HepG2 (cell line): ENCODE results near the gene NUP214. TPM values are rescaled to one million over a fixed set of nuclear protein-coding genes. Genes with fewer than 3 reads are reported as not detected.

Source experiments
- ATAC-seq: fragments of 200-7000 bp; cut with Tn5 transposase; 3 replicates; pipeline ENCODE4 v1.9.1; 2020; ENCODE audit warnings: mild to moderate bottlenecking, moderate library complexity
- BruUV-seq: library from RNA; stranded (reverse); fragments of 400-500 nt; replicated peaks from 2 replicates; lab custom pipeline; 2021; lab: Mats Ljungman, UMichigan
- CTCF ChIA-PET: fragments of 300-600 bp; formaldehyde crosslinking; extraction: SDS; loops from one replicate; lab custom pipeline; 2021; ENCODE audit warnings: low total read pairs, inconsistent platforms, low intra/inter-chr PET ratio; lab: Yijun Ruan, JAX
- POLR2A ChIA-PET: fragments of 350-600 bp; sonication (Branson Sonifier 250); formaldehyde crosslinking; loops from one replicate; lab custom pipeline; 2020; ENCODE audit warnings: antibody characterized with exemption, inconsistent platforms; lab: Yijun Ruan, JAX
- DNase-seq: peaks from one replicate; pipeline ENCODE4 v3.0.0-alpha.2; 2015; ENCODE audit warnings: low spot score
- FAIRE-seq: peaks from 3 replicates; lab custom pipeline; 2011; peaks lifted over from hg19 to GRCh38; lab: Jason Lieb, UNC
- H2AFZ ChIP-seq: one replicate; pipeline ENCODE4 v1.6.1; 2011; ENCODE audit warnings: low read length, inconsistent platforms
- H3K27ac ChIP-seq: fragments of 300-600 bp; 3 replicates; pipeline ENCODE4 v1.8.0; 2011; ENCODE audit warnings: mixed run types, mild to moderate bottlenecking, mixed read lengths, low read length, inconsistent platforms; ENCODE audit not compliant: insufficient read depth; ENCODE audit errors: extremely low read length
- H3K27me3 ChIP-seq, 2 experiments: fragments of 200-600 bp in 1 of 2; 2 replicates in 1 of 2; 3 replicates in 1 of 2; pipeline versions ENCODE4 v1.6.0 to v1.8.0; 2011; ENCODE audit warnings: low read length in 2 of 2, mild to moderate bottlenecking in 2 of 2, moderate library complexity in 2 of 2, inconsistent platforms in 1 of 2; ENCODE audit not compliant: insufficient read depth in 2 of 2, control insufficient read depth in 1 of 2
- H3K36me3 ChIP-seq, 2 experiments: fragments of 200-600 bp in 1 of 2; replicated peaks in 1 of 2; 2 replicates in 1 of 2; 3 replicates in 1 of 2; pipeline versions ENCODE4 v1.5.1 to v1.8.0; 2011; ENCODE audit warnings: low read length in 2 of 2, inconsistent platforms in 1 of 2; ENCODE audit not compliant: insufficient read depth in 2 of 2, control insufficient read depth in 1 of 2
- H3K4me1 ChIP-seq: 2 replicates; pipeline ENCODE4 v1.5.1; 2012; ENCODE audit warnings: low read length, inconsistent platforms; ENCODE audit not compliant: insufficient read depth
- H3K4me2 ChIP-seq: 2 replicates; pipeline ENCODE4 v1.6.0; 2011; ENCODE audit warnings: low read depth, low read length, inconsistent platforms
- H3K4me3 ChIP-seq, 3 experiments: fragments of 200-600 bp in 1 of 3; sonication (generic), shearing (Covaris generic) in 1 of 3; replicated peaks in 1 of 3; 2 replicates each; pipeline ENCODE4 v1.5.1; 2011 to 2016; ENCODE audit warnings: low read length in 3 of 3, inconsistent platforms in 2 of 3, low read depth in 2 of 3, mild to moderate bottlenecking in 2 of 3, control low read depth in 1 of 3, mixed read lengths in 1 of 3; ENCODE audit not compliant: insufficient read depth in 1 of 3
- H3K79me2 ChIP-seq: one replicate; pipeline ENCODE4 v1.6.1; 2011; ENCODE audit warnings: low read length, inconsistent platforms; ENCODE audit not compliant: insufficient read depth
- H3K9ac ChIP-seq: 2 replicates; pipeline ENCODE4 v1.6.0; 2011; ENCODE audit warnings: mild to moderate bottlenecking, low read depth, low read length, inconsistent platforms; ENCODE audit not compliant: insufficient read depth
- H3K9me3 ChIP-seq: 2 replicates; pipeline ENCODE4 v1.5.1; 2012; ENCODE audit warnings: mild to moderate bottlenecking, low read length
- H4K20me1 ChIP-seq: 2 replicates; pipeline ENCODE4 v1.6.0; 2011; ENCODE audit warnings: inconsistent platforms, mild to moderate bottlenecking, low read length, moderate library complexity; ENCODE audit not compliant: insufficient read depth
- BRCA1 ChIP-seq: sonication (generic); formaldehyde crosslinking; IDR thresholded peaks from 2 replicates; pipeline ENCODE4 v1.4.0; 2020; ENCODE audit warnings: missing genetic modification reagents
- CBFB ChIP-seq: sonication (generic); formaldehyde crosslinking; IDR thresholded peaks from 2 replicates; pipeline ENCODE4 v1.4.0; 2020; ENCODE audit warnings: missing genetic modification reagents
- CEBPB ChIP-seq: IDR thresholded peaks from 2 replicates; pipeline ENCODE4 v1.6.1; 2011; ENCODE audit warnings: low read depth, low read length, improper control_type of control experiment, borderline replicate concordance
- RBAK ChIP-seq: sonication (generic); formaldehyde crosslinking; IDR thresholded peaks from 2 replicates; pipeline ENCODE4 v1.5.1; 2020; ENCODE audit warnings: mild to moderate bottlenecking, missing genetic modification reagents
- STAG1 ChIP-seq: sonication (generic); formaldehyde crosslinking; IDR thresholded peaks from 2 replicates; pipeline ENCODE4 v1.4.0; 2020; ENCODE audit warnings: missing genetic modification reagents
- ZNF629 ChIP-seq: sonication (generic); formaldehyde crosslinking; conservative IDR thresholded peaks from 2 replicates; pipeline ENCODE4 v1.5.0; 2020; ENCODE audit warnings: missing genetic modification reagents
- WGBS: methylation state at CpG from one replicate; pipeline ENCODE4 v1.1.6; 2017; ENCODE audit warnings: low lambda C conversion rate; 5-methylcytosine and 5-hydroxymethylcytosine counted together
- in situ Hi-C: cut with HindIII; loops from 2 replicates; pipeline ENCODE4 v1.10.0; 2017; ENCODE audit warnings: low pct_unique_long_range_greater_than_20kb; ENCODE audit not compliant: extremely low pct_ligation_motif_present
- intact Hi-C: fragments of 100-400 bp; cut with micrococcal nuclease; formaldehyde crosslinking; loops from one replicate; pipeline ENCODE4 v1.10.0; 2022; ENCODE audit not compliant: unreplicated experiment
- polyA plus RNA-seq, 8 experiments: library from polyadenylated mRNA; depleted of rRNA in 3 of 8; stranded (reverse) in 7 of 8; unstranded in 1 of 8; fragments of >200 nt; fragmentation: Illumina TruSeq in 4 of 8; extraction: Trizol in 4 of 8; gene quantifications; 2 replicates each; pipeline versions ENCODE4 v1.2.1 to v1.2.3, GENCODE V29; 2011 to 2016; ENCODE audit warnings: low read depth in 4 of 8, missing spikeins in 1 of 8, mixed read lengths in 1 of 8; ENCODE audit not compliant: insufficient read depth in 1 of 8
- total RNA-seq, 5 experiments: library from RNA; depleted of rRNA; stranded (reverse); fragments of >200 nt; fragmentation: Illumina TruSeq; extraction: Trizol; gene quantifications; 2 replicates each; pipeline ENCODE4 v1.2.3, GENCODE V29; 2016; ENCODE audit warnings: low read depth in 1 of 5
- TF ChIP-seq, protein P1 (sequence below): sonication (generic); formaldehyde crosslinking; IDR thresholded peaks from 2 replicates; pipeline ENCODE4 v1.4.0; 2020; ENCODE audit warnings: missing genetic modification reagents, borderline replicate concordance

NUP214 gene
- total and polyA plus RNA-seq, 2 of the 13 experiments (the other 11 are each of a cell fraction or from before 2014, with no cell fraction given) = 8.4 to 16.0 TPM

DNA sequence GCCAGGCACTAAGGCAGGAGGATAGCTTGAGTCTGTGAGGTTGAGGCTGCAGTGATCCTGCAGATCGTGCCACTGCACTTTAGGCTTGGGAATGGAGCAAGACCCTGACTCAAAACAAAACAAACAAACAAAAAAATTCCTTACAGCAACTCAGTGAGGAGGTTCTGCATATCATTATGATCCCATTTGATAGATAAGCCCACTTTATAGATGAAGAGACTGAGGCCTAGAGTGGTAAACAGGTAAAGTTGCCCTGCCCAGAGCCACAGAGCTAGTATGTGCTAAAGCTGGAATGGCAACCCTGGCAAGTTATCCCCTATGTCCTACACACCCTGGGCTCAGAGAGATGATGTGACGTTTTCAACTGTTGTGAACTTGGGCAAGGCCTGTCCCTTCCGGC lies 21.9 kb upstream of the NUP214 start:
- Histone ChIP-seq H3K36me3 (no peaks in the 10 kb centered on the region), H3K4me3 (no peak overlapping the region), H3K79me2 (no peaks in the 10 kb centered on the region), H3K27ac (no peak overlapping the region), H3K4me1 (no peaks in the 10 kb centered on the region)
- CTCF ChIA-PET = no interaction called here
- WGBS = 64% methylated on average over 1 of the region's 3 CpGs
- no peak for FAIRE-seq
- ATAC-seq = no peak
- TF ChIP-seq CBFB (CRISPR knock-in tag) = no peak
- TF ChIP-seq ZNF629 (CRISPR knock-in tag) = peak; percentile 74
- TF ChIP-seq, all 625 proteins: peak for 1
- H2AFZ ChIP-seq = no peak overlapping the region
- in situ Hi-C loops (no loop called here), intact Hi-C loops (no loop called here)
- POLR2A ChIA-PET = no interaction called here
- H4K20me1 ChIP-seq = no peaks in the 10 kb centered on the region
- no peaks in the 10 kb centered on the region for H3K9me3 ChIP-seq
- BruUV-seq = no TSS peak
- no peak for DNase-seq
- no peak overlapping the region for H3K9ac ChIP-seq
- H3K27me3 ChIP-seq = no peaks in the 10 kb centered on the region
- no peak overlapping the region for H3K4me2 ChIP-seq

DNA sequence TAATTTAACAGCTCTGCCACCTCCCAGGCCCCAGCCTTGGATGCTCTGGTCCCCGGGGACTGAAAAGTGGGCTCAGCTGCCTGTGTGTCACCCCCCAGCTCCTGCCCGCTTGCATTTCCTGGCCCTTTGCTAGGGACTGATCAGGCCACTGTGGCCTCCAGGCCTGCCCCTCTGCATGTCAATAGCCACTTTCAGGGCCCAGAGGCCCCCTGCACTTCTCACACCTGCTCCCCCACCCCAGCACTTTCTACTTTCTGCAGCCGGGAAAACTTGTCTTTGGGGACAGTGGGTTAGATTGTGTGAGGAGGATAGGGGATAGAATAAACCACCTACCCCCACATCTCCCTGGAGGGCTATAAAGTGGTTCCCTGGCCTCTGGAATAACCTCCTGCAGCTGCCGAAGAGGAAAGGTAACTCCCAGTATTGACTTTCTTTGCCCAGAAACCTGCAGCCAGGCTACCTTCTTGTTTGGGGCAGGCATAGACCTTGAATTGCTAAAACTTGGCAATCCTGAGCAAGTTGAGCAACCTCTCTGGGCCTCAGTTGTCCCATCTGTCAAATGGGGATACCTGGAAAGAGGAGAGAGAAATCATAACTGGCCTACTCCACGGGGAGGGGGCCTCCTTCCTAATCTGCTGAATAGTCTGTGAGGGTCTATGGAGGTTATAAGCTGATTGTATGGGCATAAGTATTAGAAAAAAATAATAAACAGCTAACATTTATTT lies 21.2 kb upstream of the NUP214 start:
- intact Hi-C loops = no loop called here
- H3K79me2 ChIP-seq = no peaks in the 10 kb centered on the region
- no peaks in the 10 kb centered on the region for H3K27me3 ChIP-seq
- no peaks in the 10 kb centered on the region for H3K9me3 ChIP-seq
- DNase-seq = no peak
- no peak overlapping the region for H3K9ac ChIP-seq
- no peak overlapping the region for H3K4me3 ChIP-seq
- ChIA-PET POLR2A (no interaction called here), CTCF (no interaction called here)
- H3K4me2 ChIP-seq = no peak overlapping the region
- no peak overlapping the region for H2AFZ ChIP-seq
- H3K27ac ChIP-seq = no peak overlapping the region
- H3K36me3 ChIP-seq = no peaks in the 10 kb centered on the region
- WGBS = 94% methylated on average over 4 of the region's 5 CpGs
- no peak for ATAC-seq
- peak; percentile 11; the same call in 1 of the 2 replicates for TF ChIP-seq CEBPB
- TF ChIP-seq BRCA1 (CRISPR knock-in tag) = no peak
- no peak for TF ChIP-seq STAG1 (CRISPR knock-in tag)
- TF ChIP-seq ZNF629 (CRISPR knock-in tag) = peak; percentile 74
- TF ChIP-seq RBAK (CRISPR knock-in tag) = no peak
- TF ChIP-seq, protein P1, sequence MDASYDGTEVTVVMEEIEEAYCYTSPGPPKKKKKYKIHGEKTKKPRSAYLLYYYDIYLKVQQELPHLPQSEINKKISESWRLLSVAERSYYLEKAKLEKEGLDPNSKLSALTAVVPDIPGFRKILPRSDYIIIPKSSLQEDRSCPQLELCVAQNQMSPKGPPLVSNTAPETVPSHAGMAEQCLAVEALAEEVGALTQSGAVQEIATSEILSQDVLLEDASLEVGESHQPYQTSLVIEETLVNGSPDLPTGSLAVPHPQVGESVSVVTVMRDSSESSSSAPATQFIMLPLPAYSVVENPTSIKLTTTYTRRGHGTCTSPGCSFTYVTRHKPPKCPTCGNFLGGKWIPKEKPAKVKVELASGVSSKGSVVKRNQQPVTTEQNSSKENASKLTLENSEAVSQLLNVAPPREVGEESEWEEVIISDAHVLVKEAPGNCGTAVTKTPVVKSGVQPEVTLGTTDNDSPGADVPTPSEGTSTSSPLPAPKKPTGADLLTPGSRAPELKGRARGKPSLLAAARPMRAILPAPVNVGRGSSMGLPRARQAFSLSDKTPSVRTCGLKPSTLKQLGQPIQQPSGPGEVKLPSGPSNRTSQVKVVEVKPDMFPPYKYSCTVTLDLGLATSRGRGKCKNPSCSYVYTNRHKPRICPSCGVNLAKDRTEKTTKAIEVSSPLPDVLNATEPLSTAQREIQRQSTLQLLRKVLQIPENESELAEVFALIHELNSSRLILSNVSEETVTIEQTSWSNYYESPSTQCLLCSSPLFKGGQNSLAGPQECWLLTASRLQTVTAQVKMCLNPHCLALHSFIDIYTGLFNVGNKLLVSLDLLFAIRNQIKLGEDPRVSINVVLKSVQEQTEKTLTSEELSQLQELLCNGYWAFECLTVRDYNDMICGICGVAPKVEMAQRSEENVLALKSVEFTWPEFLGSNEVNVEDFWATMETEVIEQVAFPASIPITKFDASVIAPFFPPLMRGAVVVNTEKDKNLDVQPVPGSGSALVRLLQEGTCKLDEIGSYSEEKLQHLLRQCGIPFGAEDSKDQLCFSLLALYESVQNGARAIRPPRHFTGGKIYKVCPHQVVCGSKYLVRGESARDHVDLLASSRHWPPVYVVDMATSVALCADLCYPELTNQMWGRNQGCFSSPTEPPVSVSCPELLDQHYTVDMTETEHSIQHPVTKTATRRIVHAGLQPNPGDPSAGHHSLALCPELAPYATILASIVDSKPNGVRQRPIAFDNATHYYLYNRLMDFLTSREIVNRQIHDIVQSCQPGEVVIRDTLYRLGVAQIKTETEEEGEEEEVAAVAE (CRISPR knock-in tag) = no peak
- no peaks in the 10 kb centered on the region for H4K20me1 ChIP-seq
- no TSS peak for BruUV-seq
- in situ Hi-C loops = no loop called here
- no peaks in the 10 kb centered on the region for H3K4me1 ChIP-seq
- FAIRE-seq = no peak
